H1 (cell line): ENCODE measurements around the gene ANXA4. TPM values are rescaled to one million over a fixed set of nuclear protein-coding genes. Genes with fewer than 3 reads are reported as not detected.

Experiments
- CTCF ChIA-PET: fragments of 300-600 bp; sonication (Branson Sonifier 250); formaldehyde crosslinking; loops from one replicate; lab custom pipeline; 2021; ENCODE audit not compliant: partially characterized antibody; lab: Charles Lee
- POLR2A ChIA-PET: fragments of 300-600 bp; sonication (Branson Sonifier 250); formaldehyde crosslinking; loops from one replicate; lab custom pipeline; 2021; ENCODE audit warnings: inconsistent platforms; ENCODE audit not compliant: partially characterized antibody; lab: Charles Lee
- DNase-seq, 2 experiments: peaks; one replicate each; pipeline versions ENCODE4 v3.0.0 to v3.0.0-alpha.2; 2010 to 2022; ENCODE audit warnings: low spot score in 2 of 2, low read depth in 1 of 2, mixed read lengths in 1 of 2
- FAIRE-seq: peaks from 2 replicates; lab custom pipeline; 2011; peaks lifted over from hg19 to GRCh38; lab: Jason Lieb, UNC
- H2AFZ ChIP-seq: 2 replicates; pipeline ENCODE4 v1.8.1; 2012; ENCODE audit warnings: low read length, inconsistent platforms
- H2AK5ac ChIP-seq: 2 replicates; pipeline ENCODE4 v1.6.1; 2013; ENCODE audit warnings: low read depth, low read length
- H2BK120ac ChIP-seq: replicated peaks from 2 replicates; pipeline ENCODE3; 2013; ENCODE audit warnings: low read depth, low read length, inconsistent platforms
- H2BK12ac ChIP-seq: 2 replicates; pipeline ENCODE4 v1.6.1; 2013; ENCODE audit warnings: low read depth, low read length
- H2BK15ac ChIP-seq: 2 replicates; pipeline ENCODE4 v1.6.1; 2013; ENCODE audit warnings: low read length
- H2BK20ac ChIP-seq: 2 replicates; pipeline ENCODE4 v1.6.1; 2013; ENCODE audit warnings: low read length
- H2BK5ac ChIP-seq: 2 replicates; pipeline ENCODE4 v1.6.1; 2013; ENCODE audit warnings: low read depth, low read length
- H3K14ac ChIP-seq: 2 replicates; pipeline ENCODE4 v1.6.1; 2013; ENCODE audit warnings: inconsistent platforms; ENCODE audit not compliant: insufficient read length
- H3K18ac ChIP-seq: 2 replicates; pipeline ENCODE4 v1.6.1; 2013; ENCODE audit warnings: low read length; ENCODE audit errors: extremely low read depth
- H3K23ac ChIP-seq: 2 replicates; pipeline ENCODE4 v1.6.1; 2013; ENCODE audit warnings: inconsistent platforms; ENCODE audit not compliant: insufficient read length
- H3K23me2 ChIP-seq: 2 replicates; pipeline ENCODE4 v1.6.1; 2013; ENCODE audit warnings: low read depth, low read length
- H3K27ac ChIP-seq: 2 replicates; pipeline ENCODE4 v1.6.1; 2011; ENCODE audit warnings: low read depth, low read length, inconsistent platforms
- H3K27me3 ChIP-seq, 4 experiments: replicated peaks in 1 of 4; 1 replicate in 1 of 4; 2 replicates in 3 of 4; pipeline versions ENCODE4 v1.6.1 to v1.8.1; 2011 to 2013; ENCODE audit warnings: low read length in 3 of 4, mild to moderate bottlenecking in 3 of 4, inconsistent platforms in 2 of 4, mixed read lengths in 2 of 4, moderate library complexity in 1 of 4; ENCODE audit not compliant: control insufficient read depth in 3 of 4, insufficient read depth in 3 of 4; ENCODE audit errors: extremely low read depth in 1 of 4
- H3K36me3 ChIP-seq, 4 experiments: 2 replicates each; pipeline versions ENCODE4 v1.6.1 to v1.8.1; 2011 to 2013; ENCODE audit warnings: mild to moderate bottlenecking in 4 of 4, low read length in 3 of 4, moderate library complexity in 2 of 4, control low read depth in 1 of 4, inconsistent platforms in 1 of 4; ENCODE audit not compliant: insufficient read depth in 4 of 4, control insufficient read depth in 2 of 4
- H3K4ac ChIP-seq: replicated peaks from 2 replicates; pipeline ENCODE3; 2013; ENCODE audit warnings: low read length, low read depth, mixed read lengths, inconsistent platforms; ENCODE audit not compliant: insufficient read length
- H3K4me1 ChIP-seq, 4 experiments: replicated peaks in 1 of 4; 1 replicate in 1 of 4; 2 replicates in 3 of 4; pipeline versions ENCODE4 v1.6.1 to v1.8.1; 2011 to 2013; ENCODE audit warnings: low read length in 3 of 4, inconsistent platforms in 2 of 4, mixed read lengths in 1 of 4; ENCODE audit not compliant: insufficient read depth in 4 of 4, control insufficient read depth in 3 of 4
- H3K4me2 ChIP-seq, 2 experiments: 2 replicates each; pipeline versions ENCODE4 v1.6.1 to v1.8.1; 2011 to 2013; ENCODE audit warnings: low read depth in 2 of 2, low read length in 2 of 2, control low read depth in 1 of 2, inconsistent platforms in 1 of 2, mild to moderate bottlenecking in 1 of 2; ENCODE audit not compliant: insufficient read depth in 1 of 2
- H3K4me3 ChIP-seq, 4 experiments: fragments of 200-600, 300-600 bp in 1 of 4; sonication (generic), shearing (Covaris generic), sonication (Bioruptor Twin) in 1 of 4; 2 replicates each; pipeline versions ENCODE4 v1.5.1 to v1.8.1; 2011 to 2016; ENCODE audit warnings: low read length in 4 of 4, low read depth in 3 of 4, control low read depth in 2 of 4, inconsistent platforms in 2 of 4, mild to moderate bottlenecking in 2 of 4, mixed read lengths in 1 of 4, moderate library complexity in 1 of 4; ENCODE audit not compliant: insufficient read depth in 2 of 4; ENCODE audit errors: extremely low read depth in 1 of 4
- H3K56ac ChIP-seq: replicated peaks from 2 replicates; pipeline ENCODE3; 2013; ENCODE audit warnings: low read depth, mild to moderate bottlenecking, mixed read lengths, low read length, inconsistent platforms; ENCODE audit not compliant: insufficient read length
- H3K79me1 ChIP-seq: 2 replicates; pipeline ENCODE4 v1.6.1; 2013; ENCODE audit warnings: low read depth, low read length, control low read depth
- H3K79me2 ChIP-seq, 2 experiments: 2 replicates each; pipeline versions ENCODE4 v1.6.1 to v1.8.1; 2012 to 2013; ENCODE audit warnings: low read length in 2 of 2, mild to moderate bottlenecking in 2 of 2, inconsistent platforms in 1 of 2; ENCODE audit not compliant: insufficient read depth in 2 of 2, control insufficient read depth in 1 of 2
- H3K9ac ChIP-seq, 4 experiments: replicated peaks in 1 of 4; 1 replicate in 1 of 4; 2 replicates in 3 of 4; pipeline versions ENCODE4 v1.6.1 to v1.8.1; 2011 to 2013; ENCODE audit warnings: low read depth in 3 of 4, low read length in 3 of 4, control low read depth in 2 of 4, mild to moderate bottlenecking in 2 of 4, moderate library complexity in 2 of 4, inconsistent platforms in 1 of 4; ENCODE audit errors: extremely low read depth in 1 of 4
- H3K9me3 ChIP-seq, 2 experiments: 2 replicates each; pipeline versions ENCODE4 v1.6.1 to v1.8.1; 2012 to 2013; ENCODE audit warnings: mild to moderate bottlenecking in 2 of 2, moderate library complexity in 2 of 2, control low read depth in 1 of 2, inconsistent platforms in 1 of 2, low read depth in 1 of 2, low read length in 1 of 2, mixed read lengths in 1 of 2; ENCODE audit not compliant: insufficient read depth in 2 of 2
- H4K20me1 ChIP-seq, 2 experiments: replicated peaks in 1 of 2; 2 replicates each; pipeline versions ENCODE3 to v1.8.1; 2011 to 2013; ENCODE audit warnings: inconsistent platforms in 2 of 2, low read length in 2 of 2, mild to moderate bottlenecking in 1 of 2; ENCODE audit not compliant: insufficient read depth in 2 of 2, control insufficient read depth in 1 of 2
- H4K5ac ChIP-seq: 2 replicates; pipeline ENCODE4 v1.6.1; 2013; ENCODE audit warnings: low read length, low read depth, mixed read lengths, inconsistent platforms; ENCODE audit not compliant: insufficient read length
- H4K8ac ChIP-seq: 2 replicates; pipeline ENCODE4 v1.8.0; 2013; ENCODE audit warnings: mild to moderate bottlenecking, moderate library complexity, low read length, inconsistent platforms; ENCODE audit not compliant: insufficient read depth; ENCODE audit errors: extremely low read depth
- H4K91ac ChIP-seq: replicated peaks from 2 replicates; pipeline ENCODE3; 2013; ENCODE audit warnings: low read length, mixed read lengths, inconsistent platforms; ENCODE audit not compliant: insufficient read length
- BRCA1 ChIP-seq: IDR thresholded peaks from 2 replicates; pipeline ENCODE4 v1.6.1; 2012; ENCODE audit warnings: low read depth, low read length, improper control_type of control experiment
- KDM1A ChIP-seq: fragments of 200-600, 300-600 bp; sonication (generic); IDR thresholded peaks from 2 replicates; pipeline ENCODE4 v1.7.1; 2016; ENCODE audit warnings: mild to moderate bottlenecking, low read length, borderline replicate concordance
- SIX5 ChIP-seq: IDR thresholded peaks from 2 replicates; pipeline ENCODE4 v1.6.1; 2011; ENCODE audit warnings: mild to moderate bottlenecking, low read depth, low read length
- TEAD4 ChIP-seq: IDR thresholded peaks from 2 replicates; pipeline ENCODE4 v1.6.1; 2012; ENCODE audit warnings: low read depth, low read length, inconsistent platforms, mixed read lengths
- WGBS, 2 experiments: shearing (Covaris generic) in 1 of 2; methylation state at CpG; one replicate each; pipeline versions ENCODE4 v1.1.6 to v1.1.7; 2013 to 2015; ENCODE audit warnings: low lambda C conversion rate in 2 of 2, mixed read lengths in 2 of 2, inconsistent platforms in 1 of 2, low coverage in 1 of 2, missing lambda C conversion rate in 1 of 2; ENCODE audit not compliant: insufficient replicate concordance in 2 of 2, insufficient coverage in 1 of 2, insufficient read length in 1 of 2; ENCODE audit errors: extremely low coverage in 1 of 2, missing lambda C conversion rate in 1 of 2; 5-methylcytosine and 5-hydroxymethylcytosine counted together
- polyA plus RNA-seq, 7 experiments: library from polyadenylated mRNA; depleted of rRNA in 3 of 7; stranded (reverse) in 5 of 7; unstranded in 2 of 7; fragments of >200 nt in 5 of 7; fragments of 200-250 nt in 2 of 7; gene quantifications; 1 replicate in 5 of 7; 2 replicates in 1 of 7; 4 replicates in 1 of 7; pipeline versions ENCODE4 v1.2.1 to v1.2.3, GENCODE V29; 2011 to 2013; ENCODE audit warnings: missing spikeins in 2 of 7, mixed read lengths in 2 of 7
- total RNA-seq: library from RNA; stranded (reverse); fragmentation: NEBNext Ultra II Directional; extraction: Animal tissue kit (Norgen Biotek cat#: 25700); gene quantifications from 2 replicates; pipeline ENCODE4 v1.2.1, GENCODE V29; 2021

Gene ANXA4
- total and polyA plus RNA-seq, 2 of the 8 experiments (the other 6 are each of a cell fraction or from before 2014, with no cell fraction given), result 9.4 to 17.6 TPM

DNA sequence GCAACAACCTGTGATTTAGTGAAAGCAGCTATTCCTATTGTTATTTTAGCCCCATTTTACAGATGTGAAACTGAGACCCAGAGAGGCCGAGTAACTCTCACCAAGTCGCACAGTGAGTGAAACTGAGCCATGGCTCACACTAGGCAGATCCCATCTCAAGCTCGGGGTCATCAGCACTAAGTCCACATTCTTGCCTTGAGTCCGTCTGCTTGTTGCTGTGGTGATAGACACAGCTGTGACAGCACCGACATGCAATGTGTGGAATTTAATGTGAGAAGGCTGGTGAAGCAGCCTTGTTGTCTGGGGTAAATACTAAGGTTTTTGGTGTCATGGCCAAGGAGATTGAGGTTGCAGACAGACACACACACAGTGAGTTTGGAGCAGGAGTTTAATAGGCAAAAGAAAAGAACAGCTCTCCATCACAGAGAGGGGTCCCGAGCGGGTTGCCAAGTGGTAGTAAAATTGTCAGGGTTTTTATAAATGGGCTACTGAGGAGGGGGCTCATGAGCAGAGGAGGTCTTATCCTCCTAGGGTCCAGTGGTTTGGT, 47.3 kb downstream of the ANXA4 start:
- DNase-seq, result peak in 1 of 2 experiments; percentile 13
- TF ChIP-seq BRCA1 (no peak), KDM1A (peak; percentile 91), TEAD4 (0 out of 2 replicates have a peak, but pooled peaks have one; percentile 29), SIX5 (no peak)
- no peak overlapping the region for H2AK5ac ChIP-seq
- no peak overlapping the region for H2AFZ ChIP-seq
- H3K79me1 ChIP-seq, result no peaks in the 10 kb centered on the region
- H4K20me1 ChIP-seq, result no peaks in the 10 kb centered on the region
- H2BK20ac ChIP-seq, result no peak overlapping the region
- H4K8ac ChIP-seq, result no peak overlapping the region
- H3K4me1 ChIP-seq, result peaks cover 0 to 13% (median 5%) of the 10 kb centered on the region in 4 experiments; a peak in 3 of 7 replicates
- ChIA-PET CTCF (interaction anchor here (0.9 to 2.6 kb wide), 9 partner anchors 10 to 69 kb away, joined by 3 to 21 read pairs (median 3); no protein-coding TSS in a partner anchor), POLR2A (interaction anchor here (0.6 to 2.2 kb wide), 3 partner anchors 10 to 36 kb away, joined by 3 to 9 read pairs (median 5); no protein-coding TSS in a partner anchor)
- no peak overlapping the region for H3K4ac ChIP-seq
- no peaks in the 10 kb centered on the region for H3K27me3 ChIP-seq
- peak overlapping the region; percentile 42; the same call in 1 of the 2 replicates for H2BK12ac ChIP-seq
- H3K23me2 ChIP-seq, result no peaks in the 10 kb centered on the region
- H3K9me3 ChIP-seq, result no peaks in the 10 kb centered on the region
- WGBS, 2 experiments, result 90% methylated on average over 7 of the region's 7 CpGs; no CpG with 5 or more reads in 1 of the 2 experiments
- no peak overlapping the region for H3K4me2 ChIP-seq
- no peak for FAIRE-seq
- H3K9ac ChIP-seq, result no peak overlapping the region
- H4K5ac ChIP-seq, result no peak overlapping the region
- no peaks in the 10 kb centered on the region for H3K79me2 ChIP-seq
- no peak overlapping the region for H3K18ac ChIP-seq
- H2BK5ac ChIP-seq, result no peak overlapping the region
- no peak overlapping the region for H3K14ac ChIP-seq
- H2BK15ac ChIP-seq, result no peak overlapping the region
- no peak overlapping the region for H4K91ac ChIP-seq
- H2BK120ac ChIP-seq, result no peak overlapping the region
- no peaks in the 10 kb centered on the region for H3K36me3 ChIP-seq
- H3K4me3 ChIP-seq, result no peak overlapping the region
- H3K23ac ChIP-seq, result no peak overlapping the region
- no peak overlapping the region for H3K56ac ChIP-seq
- H3K27ac ChIP-seq, result no peak overlapping the region
